ENCODE results near the gene PARD3B. TPM values are rescaled to one million over a fixed set of nuclear protein-coding genes. Genes with fewer than 3 reads are reported as not detected.

The PARD3B gene
- total RNA-seq, 1 donor from 2014 or later, result 29.7 TPM

- H3K4me3 Mint-ChIP-seq (ENCODE audit: low read depth), result no peak overlapping the region
- H3K27me3 Mint-ChIP-seq, result no peaks in the 10 kb centered on the region
- peaks cover 13% of the 10 kb centered on the region for H3K4me1 Mint-ChIP-seq (ENCODE audit: low read depth)
- H3K9me3 Mint-ChIP-seq (ENCODE audit: low read depth), result no peaks in the 10 kb centered on the region
- TF ChIP-seq CTCF (IDR thresholded peaks at IDR 0.05; ENCODE audit: unreplicated experiment), result no peak
- H3K36me3 Mint-ChIP-seq (ENCODE audit: insufficient read depth), result peaks cover 4% of the 10 kb centered on the region
- DNase-seq (ENCODE audit: low spot score, unreplicated experiment), result no peak
- no peak overlapping the region for H3K27ac Mint-ChIP-seq
These were observed 422.1 kb downstream of the PARD3B start for GRCh38 chr2:204967199-204967960.

DNA sequence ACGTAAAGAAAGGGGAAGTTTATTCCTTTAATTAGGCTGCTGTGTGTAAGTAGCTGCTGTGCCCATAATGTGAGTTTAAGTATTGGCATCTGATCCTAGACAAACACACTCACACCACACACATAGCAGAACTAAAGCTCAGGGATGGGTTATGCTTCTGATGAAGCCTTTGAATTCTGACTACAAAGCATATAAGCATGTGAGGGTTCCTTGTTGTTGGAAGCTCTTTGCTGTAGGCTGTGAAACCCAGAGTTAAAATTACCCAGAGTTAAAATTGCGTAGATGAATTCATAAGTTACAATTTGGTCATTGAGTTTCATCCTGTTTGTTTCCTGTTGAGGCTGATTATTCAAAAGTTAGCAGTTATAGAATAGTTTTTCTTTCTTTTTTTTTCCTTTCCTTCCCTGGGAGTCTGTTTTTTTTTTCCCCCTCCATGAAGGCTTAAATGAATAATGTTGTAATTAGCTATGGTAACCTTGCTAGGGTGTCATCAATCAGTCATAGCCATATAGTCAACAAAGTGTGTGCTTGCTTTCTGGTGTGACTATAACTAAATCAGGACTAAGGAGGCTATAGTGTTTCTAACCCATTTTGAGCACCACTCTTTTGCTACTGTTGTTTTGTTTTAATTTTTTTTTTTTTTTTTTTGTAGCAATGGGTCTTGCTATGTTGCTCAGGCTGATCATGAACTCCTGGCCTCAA is 426.1 kb downstream of the PARD3B start:
- no peak for DNase-seq (ENCODE audit: low spot score, unreplicated experiment)
- no peaks in the 10 kb centered on the region for H3K9me3 Mint-ChIP-seq (ENCODE audit: low read depth)
- H3K4me3 Mint-ChIP-seq (ENCODE audit: low read depth), result no peak overlapping the region
- peaks cover 4% of the 10 kb centered on the region for H3K36me3 Mint-ChIP-seq (ENCODE audit: insufficient read depth)
- no peaks in the 10 kb centered on the region for H3K27me3 Mint-ChIP-seq
- TF ChIP-seq CTCF (IDR thresholded peaks at IDR 0.05; ENCODE audit: unreplicated experiment), result no peak
- H3K27ac Mint-ChIP-seq, result peak overlapping the region; percentile 23
- peaks cover 28% of the 10 kb centered on the region for H3K4me1 Mint-ChIP-seq (ENCODE audit: low read depth)

- TF ChIP-seq CTCF (IDR thresholded peaks at IDR 0.05; ENCODE audit: unreplicated experiment), result no peak
- peaks cover 5% of the 10 kb centered on the region for H3K36me3 Mint-ChIP-seq (ENCODE audit: insufficient read depth)
- H3K27me3 Mint-ChIP-seq, result no peaks in the 10 kb centered on the region
These were observed 426.9 kb downstream of the PARD3B start for GRCh38 chr2:204972161-204972560.

GRCh38 chr2:204972606-204973336 is 427.5 kb downstream of the PARD3B start:
- DNase-seq (ENCODE audit: low spot score, unreplicated experiment), result no peak
- Mint-ChIP-seq H3K27ac (peak overlapping the region; percentile 79), H3K36me3 (ENCODE audit: insufficient read depth) (peaks cover 5% of the 10 kb centered on the region), H3K4me1 (ENCODE audit: low read depth) (peaks cover 28% of the 10 kb centered on the region), H3K27me3 (no peaks in the 10 kb centered on the region), H3K4me3 (ENCODE audit: low read depth) (no peak overlapping the region), H3K9me3 (ENCODE audit: low read depth) (no peaks in the 10 kb centered on the region)
- no peak for TF ChIP-seq CTCF (IDR thresholded peaks at IDR 0.05; ENCODE audit: unreplicated experiment)

More at GRCh38 chr2:204972161-204972560, 426.9 kb downstream of the PARD3B start:
- Mint-ChIP-seq H3K4me3 (ENCODE audit: low read depth) (no peak overlapping the region), H3K9me3 (ENCODE audit: low read depth) (no peaks in the 10 kb centered on the region), H3K4me1 (ENCODE audit: low read depth) (peaks cover 28% of the 10 kb centered on the region), H3K27ac (no peak overlapping the region)
- no peak for DNase-seq (ENCODE audit: low spot score, unreplicated experiment)

DNA sequence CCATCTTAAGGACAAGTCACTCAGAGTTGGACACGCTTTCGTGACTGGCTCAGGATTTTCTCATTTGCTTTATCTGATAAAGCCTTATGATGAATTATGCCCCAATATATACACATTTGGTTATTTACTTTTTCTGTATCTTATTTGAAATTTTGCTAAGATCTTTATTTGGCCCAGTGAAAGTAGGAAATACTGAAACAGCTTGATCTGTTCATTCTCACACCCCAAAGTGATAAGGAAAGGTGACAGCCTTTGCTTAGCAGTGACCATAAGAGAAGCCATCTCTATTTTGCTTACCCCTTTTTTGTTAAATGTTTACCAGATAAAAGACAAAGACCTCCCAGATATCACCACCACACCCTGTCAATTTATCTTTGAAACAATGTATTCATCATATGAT is 428.3 kb downstream of the PARD3B start:
- H3K4me1 Mint-ChIP-seq (ENCODE audit: low read depth), result peaks cover 28% of the 10 kb centered on the region

More for the DNA sequence above, 428.3 kb downstream of the PARD3B start:
- Mint-ChIP-seq H3K27ac (peak overlapping the region; percentile 13), H3K9me3 (ENCODE audit: low read depth) (no peaks in the 10 kb centered on the region), H3K36me3 (ENCODE audit: insufficient read depth) (peaks cover 4% of the 10 kb centered on the region), H3K4me3 (ENCODE audit: low read depth) (no peak overlapping the region), H3K27me3 (no peaks in the 10 kb centered on the region)
- no peak for DNase-seq (ENCODE audit: low spot score, unreplicated experiment)
- TF ChIP-seq CTCF (IDR thresholded peaks at IDR 0.05; ENCODE audit: unreplicated experiment), result no peak

Data from progenitor cell of endocrine pancreas (in vitro differentiated cells).